Ureter (tissue), 1 donor: Measurements from ENCODE around the gene MEP1A. TPM values are rescaled to one million over a fixed set of nuclear protein-coding genes. Genes with fewer than 3 reads are reported as not detected.

Experiments used
- total RNA-seq: library from RNA; stranded (reverse); gene quantifications from one replicate; pipeline ENCODE4 v1.2.4, GENCODE V29; 2023
- donor health status: DM: yes; HTN: yes; CAD: no.

The MEP1A gene
- total RNA-seq, 1 donor from 2014 or later, result not detected

Other genes starting within 250 kb of the MEP1A start
- 3.5 TPM for gene CYP39A1, start 140.6 kb upstream of the MEP1A start, total RNA-seq
- 25.1 TPM for gene SLC25A27, start 140.4 kb upstream of the MEP1A start, total RNA-seq
- 0.73 TPM for gene TDRD6, start 105.5 kb upstream of the MEP1A start, total RNA-seq
- 4.6 TPM for gene PLA2G7, start 58.0 kb upstream of the MEP1A start, total RNA-seq
- not detected for gene ANKRD66, start 46.5 kb upstream of the MEP1A start, total RNA-seq
- gene ADGRF5, start 128.5 kb downstream of the MEP1A start, total RNA-seq, result 25.9 TPM
- 70.0 TPM for gene ADGRF1, start 248.9 kb downstream of the MEP1A start, total RNA-seq